Thymus (tissue), 11 donors: ENCODE measurements around the gene GRAMD4. TPM values are rescaled to one million over a fixed set of nuclear protein-coding genes. Genes with fewer than 3 reads are reported as not detected.
A peak's percentile ranks its signal among the peaks of the same experiment; 100 is the strongest.
"Not testable (repeated sequence)": the region's sequence is repeated elsewhere in the genome, so short reads cannot be mapped to it uniquely, and the experiment has no call there.

Source experiments
- DNase-seq, 9 donors: peaks; one replicate each; pipeline ENCODE4 v3.0.0-alpha.2; 2013; ENCODE audit warnings: low spot score in 9 of 9, low read depth in 6 of 9, missing footprints in 1 of 9
- H3K27ac ChIP-seq, 2 donors: one replicate each; pipeline ENCODE4 v1.5.1; 2013; ENCODE audit warnings: control low read depth in 1 of 2, low read depth in 1 of 2, low read length in 1 of 2, mild to moderate bottlenecking in 1 of 2, moderate library complexity in 1 of 2
- H3K27me3 ChIP-seq, 2 donors: one replicate each; pipeline ENCODE4 v1.5.1; 2013; ENCODE audit warnings: low read length in 1 of 2; ENCODE audit not compliant: control insufficient read depth in 2 of 2, insufficient read depth in 1 of 2
- H3K36me3 ChIP-seq, 2 donors: one replicate each; pipeline ENCODE4 v1.5.1; 2013; ENCODE audit warnings: low read length in 1 of 2, mild to moderate bottlenecking in 1 of 2, moderate library complexity in 1 of 2; ENCODE audit not compliant: control insufficient read depth in 2 of 2, insufficient read depth in 2 of 2
- H3K4me1 ChIP-seq, 2 donors: one replicate each; pipeline ENCODE4 v1.5.1; 2013; ENCODE audit warnings: low read length in 2 of 2; ENCODE audit not compliant: control insufficient read depth in 2 of 2, insufficient read depth in 2 of 2
- H3K4me3 ChIP-seq, 2 donors: one replicate each; pipeline ENCODE4 v1.5.1; 2013; ENCODE audit warnings: low read length in 2 of 2, control low read depth in 1 of 2, mild to moderate bottlenecking in 1 of 2
- H3K9me3 ChIP-seq, 2 donors: one replicate each; pipeline ENCODE4 v1.5.1; 2013; ENCODE audit warnings: low read length in 1 of 2, mild to moderate bottlenecking in 1 of 2; ENCODE audit not compliant: control insufficient read depth in 2 of 2, insufficient read depth in 1 of 2
- WGBS: extraction: QIAGEN DNeasy Blood & Tissue Kit; methylation state at CpG from one replicate; pipeline ENCODE4 v1.1.7; 2013; 5-methylcytosine and 5-hydroxymethylcytosine counted together
- polyA plus RNA-seq: library from polyadenylated mRNA; stranded (reverse); fragments of 200-250 nt; gene quantifications from one replicate; pipeline ENCODE4 v1.2.3, GENCODE V29; 2013
- total RNA-seq: library from RNA; stranded (reverse); fragments of 120-200 nt; gene quantifications from one replicate; pipeline ENCODE4 v1.2.4, GENCODE V29; 2013
- donor health status: healthy.

The GRAMD4 gene
- total and polyA plus RNA-seq, 2 donors, result 34.4 to 37.3 TPM

DNA sequence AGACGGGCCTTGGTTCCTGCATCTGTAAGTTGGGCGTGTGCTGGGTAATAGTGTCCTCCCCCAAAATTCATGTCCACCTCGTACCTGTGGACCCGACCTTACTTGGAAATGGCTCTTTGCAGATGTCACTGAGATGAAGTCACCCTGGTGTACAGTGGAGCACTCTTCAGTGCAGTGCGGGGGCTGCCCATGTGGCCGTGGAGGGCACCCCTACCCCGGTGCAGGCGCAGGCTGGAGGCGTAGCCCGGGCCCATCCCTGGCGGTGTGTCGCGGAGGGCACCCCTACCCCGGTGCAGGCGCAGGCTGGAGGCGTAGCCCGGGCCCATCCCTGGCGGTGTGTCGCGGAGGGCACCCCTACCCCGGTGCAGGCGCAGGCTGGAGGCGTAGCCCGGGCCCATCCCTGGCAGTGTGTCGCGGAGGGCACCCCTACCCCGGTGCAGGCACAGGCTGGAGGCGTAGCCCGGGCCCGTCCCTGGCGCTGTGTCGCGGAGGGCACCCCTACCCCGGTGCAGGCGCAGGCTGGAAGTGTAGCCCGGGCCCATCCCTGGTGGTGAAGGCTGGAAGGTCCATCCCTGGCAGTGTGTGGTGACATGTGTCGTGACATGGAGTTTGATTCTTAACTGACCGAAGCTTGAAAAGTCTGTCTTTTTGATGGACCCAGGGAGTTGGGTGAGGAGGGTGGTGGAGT lies 1.2 kb downstream of the GRAMD4 start:
- H3K4me1 ChIP-seq, result peaks cover 10 to 44% of the 10 kb centered on the region in 2 donors
- not testable (repeated sequence) for H3K27ac ChIP-seq, DNase-seq, H3K27me3 ChIP-seq, H3K9me3 ChIP-seq, H3K4me3 ChIP-seq, H3K36me3 ChIP-seq
- 98% methylated on average over 30 of the region's 38 CpGs for WGBS

DNA sequence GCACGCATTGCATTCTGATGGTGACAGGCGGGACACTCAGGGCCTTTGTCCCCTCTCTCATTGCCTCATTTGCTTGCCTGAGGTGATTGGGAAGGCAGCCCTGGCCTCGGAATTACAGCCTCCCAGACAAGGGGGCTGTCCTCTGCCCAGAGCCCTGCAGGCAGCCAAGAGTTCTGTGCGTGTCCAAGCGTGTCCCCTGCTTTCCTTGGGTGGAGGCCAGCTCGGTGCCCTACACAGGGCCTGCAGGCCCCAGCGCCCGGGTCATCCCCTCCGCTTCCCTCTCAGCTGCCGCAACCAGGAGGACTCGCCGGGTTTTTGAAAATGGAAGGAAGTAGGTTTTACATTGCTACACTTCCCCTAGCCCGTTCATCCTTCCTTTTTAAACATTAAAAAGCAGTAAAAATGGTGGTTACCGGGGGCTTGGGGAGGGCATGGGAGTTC lies 1.9 kb downstream of the GRAMD4 start:
- Histone ChIP-seq H3K27ac (no peak overlapping the region), H3K27me3 (no peaks in the 10 kb centered on the region), H3K9me3 (no peaks in the 10 kb centered on the region), H3K4me1 (peaks cover 10 to 44% of the 10 kb centered on the region in 2 donors), H3K36me3 (peaks cover 0 to 14% of the 10 kb centered on the region in 2 donors), H3K4me3 (no peak overlapping the region)
- DNase-seq, result no peak
- 72% methylated on average over 14 of the region's 14 CpGs for WGBS

DNA sequence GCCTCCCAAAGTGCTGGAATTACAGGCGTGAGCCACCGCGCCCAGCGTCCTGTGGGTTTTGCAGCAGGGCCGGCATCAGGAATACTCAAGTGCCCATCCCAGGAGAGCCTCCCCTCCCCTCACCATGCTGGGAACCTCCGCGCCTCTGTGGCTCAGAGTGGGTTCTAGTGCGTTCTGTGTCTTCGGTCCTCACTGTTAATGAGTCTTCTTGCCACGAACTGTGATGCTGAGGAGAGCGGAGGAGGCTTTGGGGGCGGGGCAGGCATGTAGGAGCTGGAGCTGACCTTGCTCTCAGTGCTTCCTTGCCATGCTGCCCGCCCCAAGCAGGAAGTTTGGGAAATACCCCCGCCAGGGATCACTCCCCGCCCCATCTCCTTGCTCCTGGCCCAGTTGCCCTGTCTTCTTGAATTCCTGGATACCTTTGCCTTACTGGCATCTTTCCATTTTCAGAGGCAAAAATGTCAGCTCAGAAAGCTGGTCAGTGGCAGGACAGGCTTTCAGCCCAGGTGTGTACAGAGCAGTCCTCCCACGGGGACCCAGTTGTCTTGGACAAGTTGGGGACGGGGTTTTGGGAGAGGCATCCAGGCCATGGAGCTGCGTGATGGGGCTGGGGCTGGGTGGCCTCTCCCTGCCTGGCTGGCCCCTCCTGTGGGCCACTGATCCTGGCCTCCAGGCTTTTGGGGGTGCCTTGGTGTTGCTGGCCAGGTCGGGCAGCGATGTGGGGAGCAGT lies 5.1 kb downstream of the GRAMD4 start:
- H3K36me3 ChIP-seq, result peaks cover 5 to 23% of the 10 kb centered on the region in 2 donors
- H3K4me1 ChIP-seq, result peaks cover 0 to 23% of the 10 kb centered on the region in 2 donors
- H3K9me3 ChIP-seq, result peaks cover 0 to 3% of the 10 kb centered on the region in 2 donors
- WGBS, result 97% methylated on average over 20 of the region's 20 CpGs
- H3K27ac ChIP-seq, result no peak overlapping the region
- no peak overlapping the region for H3K4me3 ChIP-seq
- H3K27me3 ChIP-seq, result no peaks in the 10 kb centered on the region
- no peak for DNase-seq

DNA sequence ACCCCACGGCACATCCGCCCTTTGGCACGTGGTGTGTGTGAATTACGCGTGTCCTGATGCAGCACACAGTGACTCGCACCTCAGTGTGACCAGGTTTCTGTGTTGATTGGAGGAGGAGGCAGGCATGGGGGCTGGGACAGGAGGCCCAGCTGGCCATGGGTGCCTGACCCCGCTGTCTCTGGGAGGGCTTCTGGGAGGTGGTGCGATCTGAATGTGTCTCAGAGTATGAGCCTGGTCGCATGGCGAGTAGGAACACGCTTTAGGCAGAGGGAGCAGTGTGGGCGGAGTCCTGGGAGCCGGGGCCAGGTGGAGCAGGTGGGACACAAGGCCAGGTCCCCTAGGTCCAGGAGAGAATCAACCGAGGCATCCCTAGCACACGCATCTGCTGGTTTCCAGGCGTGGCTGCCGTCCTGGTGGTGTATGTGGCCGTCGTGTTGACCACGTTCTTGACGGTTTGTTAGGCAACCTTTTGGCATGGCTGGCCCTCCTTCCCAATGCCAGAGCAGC lies 5.7 kb downstream of the GRAMD4 start:
- Histone ChIP-seq H3K27ac (no peak overlapping the region), H3K36me3 (peaks cover 8 to 29% of the 10 kb centered on the region in 2 donors), H3K4me3 (no peak overlapping the region), H3K4me1 (peaks cover 0 to 23% of the 10 kb centered on the region in 2 donors), H3K9me3 (peaks cover 0 to 3% of the 10 kb centered on the region in 2 donors), H3K27me3 (no peaks in the 10 kb centered on the region)
- WGBS, result 96% methylated on average over 21 of the region's 21 CpGs
- DNase-seq, result no peak

DNA sequence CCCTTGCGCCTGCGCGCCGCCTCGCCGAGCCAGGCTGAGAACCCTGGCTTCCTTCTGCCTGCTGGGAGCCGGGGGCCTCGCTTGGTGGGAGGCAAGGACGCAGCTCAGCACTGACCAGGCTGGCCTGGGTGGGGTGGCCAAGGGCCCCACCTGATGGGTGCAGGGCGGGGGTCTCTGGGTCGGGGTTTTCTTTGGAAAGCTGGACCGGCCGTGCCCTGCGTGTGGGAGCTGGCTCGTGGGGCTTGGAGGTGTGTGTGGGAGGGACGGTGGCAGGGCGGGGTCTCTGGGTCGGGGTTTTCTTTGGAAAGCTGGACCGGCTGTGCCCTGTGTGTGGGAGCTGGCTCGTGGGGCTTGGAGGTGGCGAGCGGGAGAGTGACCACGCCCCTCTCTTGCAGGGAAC lies 6.2 kb downstream of the GRAMD4 start:
- Histone ChIP-seq H3K27ac (no peak overlapping the region), H3K9me3 (peaks cover 0 to 3% of the 10 kb centered on the region in 2 donors), H3K4me3 (no peak overlapping the region), H3K36me3 (peaks cover 8 to 33% of the 10 kb centered on the region in 2 donors), H3K27me3 (no peaks in the 10 kb centered on the region), H3K4me1 (peaks cover 0 to 23% of the 10 kb centered on the region in 2 donors)
- 97% methylated on average over 23 of the region's 23 CpGs for WGBS
- no peak for DNase-seq

DNA sequence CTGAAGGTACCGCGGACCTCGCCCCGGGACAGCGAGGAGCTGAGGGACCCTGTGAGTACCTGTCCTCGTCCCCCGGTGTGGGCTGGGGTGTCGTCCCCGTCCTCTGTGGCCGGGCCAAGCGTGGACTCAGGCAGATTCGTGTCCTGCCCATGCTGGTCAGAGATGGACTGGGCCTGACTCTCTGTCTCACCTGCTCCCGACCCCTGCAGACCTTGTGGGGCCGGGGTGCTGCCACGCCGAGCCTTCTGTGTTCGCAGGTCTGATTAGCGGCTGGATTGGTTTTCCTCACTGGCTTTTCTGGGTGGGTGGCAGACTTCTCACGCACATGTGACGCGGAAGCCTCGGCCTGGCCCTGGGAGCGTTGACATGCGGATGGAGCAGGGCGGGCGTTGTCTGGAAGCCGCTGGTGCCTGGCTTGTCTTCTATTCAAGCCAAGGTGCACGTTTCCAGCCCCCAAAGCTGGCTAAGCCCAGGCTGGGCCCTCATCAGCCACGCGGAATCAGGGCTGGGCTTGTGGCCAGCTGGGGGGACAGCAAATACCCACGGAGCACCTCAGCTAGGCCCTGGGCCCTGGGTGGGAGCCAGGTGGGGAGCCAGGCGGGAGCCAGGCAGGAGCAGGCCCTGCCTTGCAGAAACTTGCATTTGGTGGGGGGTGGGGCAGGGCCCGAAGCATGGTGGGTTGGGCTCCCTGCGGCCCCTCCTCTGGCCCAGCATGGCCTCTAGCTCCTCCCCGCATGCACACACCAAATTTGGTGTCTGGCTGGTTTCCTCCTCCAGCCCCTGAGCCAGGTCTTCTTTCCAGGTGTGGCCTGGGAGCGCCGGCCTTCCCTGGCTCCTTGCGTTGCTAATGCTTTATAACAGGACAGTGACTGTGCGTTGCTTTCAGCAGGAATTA lies 7.0 kb downstream of the GRAMD4 start:
- Histone ChIP-seq H3K9me3 (peaks cover 0 to 3% of the 10 kb centered on the region in 2 donors), H3K27ac (peak overlapping the region in 1 of 2 donors; percentile 43), H3K27me3 (no peaks in the 10 kb centered on the region), H3K4me3 (no peak overlapping the region), H3K36me3 (peaks cover 8 to 33% of the 10 kb centered on the region in 2 donors), H3K4me1 (peaks cover 0 to 18% of the 10 kb centered on the region in 2 donors)
- DNase-seq, result no peak
- 95% methylated on average over 39 of the region's 39 CpGs for WGBS

DNA sequence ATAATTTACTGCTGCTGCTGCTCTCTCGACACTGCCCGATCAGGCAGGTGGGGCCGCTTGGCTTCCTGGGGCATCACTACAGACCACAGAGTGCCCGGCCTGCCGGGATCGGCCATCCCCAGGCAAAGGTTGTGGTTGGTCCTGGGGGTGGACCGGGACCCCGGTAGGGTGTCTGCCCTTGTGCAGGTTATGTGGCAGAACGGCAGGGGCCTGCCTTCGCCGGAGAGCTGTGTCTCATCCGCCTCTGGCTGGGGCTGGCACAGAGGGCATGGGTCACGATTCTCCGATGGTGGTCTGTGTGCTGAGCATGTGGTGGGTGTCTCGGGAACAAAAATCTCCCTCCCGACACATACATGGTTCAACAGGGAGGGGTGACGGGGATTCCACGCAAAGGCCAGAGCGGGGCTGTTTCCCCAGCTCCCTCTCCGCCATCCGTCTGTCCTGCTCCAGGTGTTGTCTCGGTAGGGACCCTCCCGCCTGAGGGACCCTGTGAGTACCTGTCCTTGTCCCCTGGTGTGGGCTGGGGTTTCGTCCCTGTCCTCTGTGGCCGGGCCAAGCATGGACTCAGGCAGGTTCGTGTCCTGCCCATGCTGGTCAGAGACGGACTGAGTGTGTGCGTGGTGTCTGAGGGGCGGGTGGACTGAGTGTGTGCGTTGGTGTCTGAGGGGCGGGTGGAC lies 7.8 kb downstream of the GRAMD4 start:
- H3K4me3 ChIP-seq, result no peak overlapping the region
- H3K9me3 ChIP-seq, result peaks cover 0 to 3% of the 10 kb centered on the region in 2 donors
- peaks cover 8 to 33% of the 10 kb centered on the region in 2 donors for H3K36me3 ChIP-seq
- peaks cover 0 to 15% of the 10 kb centered on the region in 2 donors for H3K4me1 ChIP-seq
- WGBS, result 98% methylated on average over 31 of the region's 31 CpGs
- no peak for DNase-seq
- no peaks in the 10 kb centered on the region for H3K27me3 ChIP-seq
- H3K27ac ChIP-seq, result no peak overlapping the region

DNA sequence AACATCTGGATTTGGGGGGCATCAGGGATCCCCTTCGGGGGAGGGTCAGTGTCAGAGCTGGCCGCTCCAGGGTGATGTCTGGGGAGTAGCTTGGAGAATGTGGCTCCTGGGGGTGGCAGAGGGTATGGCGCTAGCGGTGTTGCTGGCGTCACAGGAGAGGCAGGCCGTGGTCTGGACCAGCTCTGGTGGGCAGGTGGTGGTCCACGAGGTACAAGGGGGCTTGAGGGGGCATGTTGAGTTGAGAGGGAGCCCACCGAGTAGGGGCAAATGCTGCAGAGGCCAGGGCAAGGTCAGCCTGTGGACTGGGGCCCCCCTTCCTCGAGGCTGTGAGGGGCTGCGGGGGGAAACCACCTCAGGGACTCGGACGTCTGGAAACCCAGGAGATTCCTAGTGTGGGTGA lies 8.6 kb downstream of the GRAMD4 start:
- DNase-seq, result no peak
- Histone ChIP-seq H3K4me1 (peaks cover 0 to 9% of the 10 kb centered on the region in 2 donors), H3K4me3 (no peak overlapping the region), H3K27me3 (no peaks in the 10 kb centered on the region), H3K36me3 (peaks cover 8 to 35% of the 10 kb centered on the region in 2 donors), H3K9me3 (peaks cover 0 to 3% of the 10 kb centered on the region in 2 donors), H3K27ac (no peak overlapping the region)
- 96% methylated on average over 12 of the region's 12 CpGs for WGBS
